Measurements from ENCODE around the gene NLRP4. TPM values are rescaled to one million over a fixed set of nuclear protein-coding genes. Genes with fewer than 3 reads are reported as not detected.
"Not testable (repeated sequence)": the region's sequence is repeated elsewhere in the genome, so short reads cannot be mapped to it uniquely, and the experiment has no call there.

The NLRP4 gene
- total RNA-seq, 1 experiment from 2014 or later = 0.15 TPM

- Histone ChIP-seq H3K27me3 (replicated peaks; ENCODE audit: insufficient read depth, low read depth, low read length, poor library complexity) (no peaks in the 10 kb centered on the region), H3K27ac (ENCODE audit: low read depth, low read length, poor library complexity, severe bottlenecking) (no peak overlapping the region), H3K4me1 (ENCODE audit: insufficient read depth, low read length, poor library complexity, severe bottlenecking) (no peaks in the 10 kb centered on the region), H3K4me3 (ENCODE audit: low read depth, low read length, poor library complexity, severe bottlenecking) (no peak overlapping the region), H3K36me3 (ENCODE audit: insufficient read depth, low read length, poor library complexity, severe bottlenecking) (no peaks in the 10 kb centered on the region), H3K9me3 (ENCODE audit: low read depth, low read length, poor library complexity, severe bottlenecking) (no peaks in the 10 kb centered on the region)
- no TSS peak for BruUV-seq (replicated peaks)
- no peak for TF ChIP-seq CTCF (conservative IDR thresholded peaks at IDR 0.05; ENCODE audit: low read depth, low read length)
- no peak for TF ChIP-seq EZH2 (IDR thresholded peaks at IDR 0.05; ENCODE audit: borderline replicate concordance, low read depth, low read length, poor library complexity, severe bottlenecking)
- POLR2A ChIA-PET (ENCODE audit: low non-redundant PET) = no interaction called here
- CTCF ChIA-PET = no interaction called here
- intact Hi-C loops (cut with micrococcal nuclease; ENCODE audit: unreplicated experiment) = no loop called here
- no peak for DNase-seq (ENCODE audit: low spot score)
These were observed 91.7 kb downstream of the NLRP4 start for GRCh38 chr19:55927991-55928390.

GRCh38 chr19:55929258-55929657 is 92.9 kb downstream of the NLRP4 start:
- H3K4me1 ChIP-seq (ENCODE audit: insufficient read depth, low read length, poor library complexity, severe bottlenecking); intact Hi-C loops (cut with micrococcal nuclease; ENCODE audit: unreplicated experiment); H3K27me3 ChIP-seq (replicated peaks; ENCODE audit: insufficient read depth, low read depth, low read length, poor library complexity); CTCF ChIA-PET; BruUV-seq (replicated peaks); POLR2A ChIA-PET (ENCODE audit: low non-redundant PET); DNase-seq (ENCODE audit: low spot score); H3K27ac ChIP-seq (ENCODE audit: low read depth, low read length, poor library complexity, severe bottlenecking); H3K36me3 ChIP-seq (ENCODE audit: insufficient read depth, low read length, poor library complexity, severe bottlenecking); H3K9me3 ChIP-seq (ENCODE audit: low read depth, low read length, poor library complexity, severe bottlenecking); H3K4me3 ChIP-seq (ENCODE audit: low read depth, low read length, poor library complexity, severe bottlenecking): not testable (repeated sequence)

GRCh38 chr19:55930996-55931515 is 94.7 kb downstream of the NLRP4 start:
- intact Hi-C loops (cut with micrococcal nuclease; ENCODE audit: unreplicated experiment) = no loop called here
- CTCF ChIA-PET = no interaction called here
- Histone ChIP-seq H3K9me3 (ENCODE audit: low read depth, low read length, poor library complexity, severe bottlenecking) (no peaks in the 10 kb centered on the region), H3K27me3 (replicated peaks; ENCODE audit: insufficient read depth, low read depth, low read length, poor library complexity) (no peaks in the 10 kb centered on the region), H3K4me1 (ENCODE audit: insufficient read depth, low read length, poor library complexity, severe bottlenecking) (no peaks in the 10 kb centered on the region), H3K27ac (ENCODE audit: low read depth, low read length, poor library complexity, severe bottlenecking) (no peak overlapping the region), H3K4me3 (ENCODE audit: low read depth, low read length, poor library complexity, severe bottlenecking) (no peak overlapping the region), H3K36me3 (ENCODE audit: insufficient read depth, low read length, poor library complexity, severe bottlenecking) (no peaks in the 10 kb centered on the region)
- POLR2A ChIA-PET (ENCODE audit: low non-redundant PET) = no interaction called here
- no peak for DNase-seq (ENCODE audit: low spot score)
- no TSS peak for BruUV-seq (replicated peaks)
- no peak for TF ChIP-seq EZH2 (IDR thresholded peaks at IDR 0.05; ENCODE audit: borderline replicate concordance, low read depth, low read length, poor library complexity, severe bottlenecking)
- TF ChIP-seq CTCF (conservative IDR thresholded peaks at IDR 0.05; ENCODE audit: low read depth, low read length) = no peak

Other genes starting within 250 kb of the NLRP4 start
- 27.8 and 29.3 TPM in 2 replicates for gene FIZ1, start 237.0 kb upstream of the NLRP4 start, total RNA-seq (2021)
- gene ZNF524, start 236.3 kb upstream of the NLRP4 start, total RNA-seq (2021) = 6.3 and 7.5 TPM in 2 replicates
- 16.1 and 17.1 TPM in 2 replicates for gene ZNF865, start 230.9 kb upstream of the NLRP4 start, total RNA-seq (2021)
- 6.8 and 7.1 TPM in 2 replicates for gene ZNF784, start 212.0 kb upstream of the NLRP4 start, total RNA-seq (2021)
- gene ZNF580, start 195.5 kb upstream of the NLRP4 start, total RNA-seq (2021) = 49.1 and 65.7 TPM in 2 replicates
- gene ZNF581, start 192.9 kb upstream of the NLRP4 start, total RNA-seq (2021) = 37.1 and 38.4 TPM in 2 replicates
- 39.9 and 41.5 TPM in 2 replicates for gene CCDC106, start 188.3 kb upstream of the NLRP4 start, total RNA-seq (2021)
- 385 and 411 TPM in 2 replicates for gene U2AF2, start 181.5 kb upstream of the NLRP4 start, total RNA-seq (2021)
- 178 and 186 TPM in 2 replicates for gene EPN1, start 161.3 kb upstream of the NLRP4 start, total RNA-seq (2021)
- not detected in 2 replicates for gene NLRP9, start 98.1 kb upstream of the NLRP4 start, total RNA-seq (2021)
- not detected in 2 replicates for gene RFPL4A, start 77.4 kb upstream of the NLRP4 start, total RNA-seq (2021)
- not detected in 2 replicates for gene RFPL4AL1, start 67.4 kb upstream of the NLRP4 start, total RNA-seq (2021)
- 0.46 and 0.52 TPM in 2 replicates for gene NLRP11, start 4.5 kb upstream of the NLRP4 start, total RNA-seq (2021)
- not detected in 2 replicates for gene NLRP13, start 95.8 kb downstream of the NLRP4 start, total RNA-seq (2021)
- not detected in 2 replicates for gene NLRP8, start 111.3 kb downstream of the NLRP4 start, total RNA-seq (2021)
- gene NLRP5, start 150.2 kb downstream of the NLRP4 start, total RNA-seq (2021) = not detected in 2 replicates